Psoas muscle (tissue), 8 donors: Measurements from ENCODE around the gene KLK11. TPM values are rescaled to one million over a fixed set of nuclear protein-coding genes. Genes with fewer than 3 reads are reported as not detected.

Experiments
- ATAC-seq, 4 donors: fragments of 200-7000 bp; cut with Tn5 transposase; one replicate each; pipeline ENCODE4 v1.9.1; 2020; ENCODE audit warnings: moderate library complexity in 3 of 4, mild to moderate bottlenecking in 2 of 4
- DNase-seq, 2 donors: peaks; one replicate each; pipeline ENCODE4 v3.0.0-alpha.2; 2020
- H3K27ac ChIP-seq: fragments of 200-600 bp; one replicate; pipeline ENCODE4 v1.8.0; 2022
- H3K27me3 ChIP-seq, 3 donors: fragments of 200-600 bp in 1 of 3; one replicate each; pipeline versions ENCODE4 v1.6.1 to v1.8.0; 2013 to 2022; ENCODE audit warnings: low read length in 2 of 3, mild to moderate bottlenecking in 2 of 3, moderate library complexity in 1 of 3; ENCODE audit not compliant: insufficient read depth in 3 of 3
- H3K36me3 ChIP-seq, 2 donors: fragments of 200-600 bp in 1 of 2; one replicate each; pipeline versions ENCODE4 v1.6.1 to v1.8.0; 2013 to 2022; ENCODE audit warnings: low read depth in 1 of 2, mild to moderate bottlenecking in 1 of 2, moderate library complexity in 1 of 2; ENCODE audit not compliant: insufficient read depth in 1 of 2
- H3K4me1 ChIP-seq: fragments of 200-600 bp; one replicate; pipeline ENCODE4 v1.8.0; 2022
- H3K4me3 ChIP-seq: fragments of 200-600 bp; one replicate; pipeline ENCODE4 v1.8.0; 2022; ENCODE audit warnings: mild to moderate bottlenecking
- H3K9me3 ChIP-seq: fragments of 200-600 bp; one replicate; pipeline ENCODE4 v1.8.0; 2022
- WGBS, 3 donors: extraction: QIAGEN DNeasy Blood & Tissue Kit; methylation state at CpG; one replicate each; pipeline versions ENCODE4 v1.1.6 to v1.1.7; 2013; 5-methylcytosine and 5-hydroxymethylcytosine counted together
- intact Hi-C, 2 donors: fragments of 100-400 bp; cut with DNase I; formaldehyde crosslinking; loops; one replicate each; pipeline versions ENCODE4 v1.11.0 to v1.14.2; 2022
- polyA plus RNA-seq, 3 donors: library from polyadenylated mRNA; stranded (reverse); fragments of 200-250 nt; gene quantifications; one replicate each; pipeline ENCODE4 v1.2.3, GENCODE V29; 2013
- total RNA-seq, 4 donors: library from RNA; stranded (reverse); fragmentation: NEBNext Ultra II Directional in 2 of 4; extraction: Animal tissue kit (Norgen Biotek cat#: 25700) in 2 of 4; gene quantifications; one replicate each; pipeline versions ENCODE4 v1.2.1 to v1.2.4, GENCODE V29; 2021 to 2023
- TF ChIP-seq, protein P1 (sequence below): fragments of 200-600 bp; IDR thresholded peaks from one replicate; pipeline ENCODE4 v1.8.0; 2022; ENCODE audit warnings: antibody characterized with exemption
- donor health status: healthy with polysubstance abuse.
- donor health status: DM: no; HTN: no; CAD: no; lungs with moderate emphysema.
- donor health status: Bipolar disorder and iron deficiency.
- donor health status: healthy.
- donor health status: DM: yes; HTN: yes; CAD: no.
- donor health status: DM: no; HTN: no; CAD: no.
- donor health status: DM: no; HTN: no; CAD: no.
- donor health status: DM: yes; HTN: yes; CAD: no.

The KLK11 gene
- total and polyA plus RNA-seq, 7 donors, result 0.13 to 0.52 (median 0.19) TPM; not detected in 1

GRCh38 chr19:51044327-51044726 is 17.9 kb upstream of the KLK11 start:
- TF ChIP-seq, protein P1, sequence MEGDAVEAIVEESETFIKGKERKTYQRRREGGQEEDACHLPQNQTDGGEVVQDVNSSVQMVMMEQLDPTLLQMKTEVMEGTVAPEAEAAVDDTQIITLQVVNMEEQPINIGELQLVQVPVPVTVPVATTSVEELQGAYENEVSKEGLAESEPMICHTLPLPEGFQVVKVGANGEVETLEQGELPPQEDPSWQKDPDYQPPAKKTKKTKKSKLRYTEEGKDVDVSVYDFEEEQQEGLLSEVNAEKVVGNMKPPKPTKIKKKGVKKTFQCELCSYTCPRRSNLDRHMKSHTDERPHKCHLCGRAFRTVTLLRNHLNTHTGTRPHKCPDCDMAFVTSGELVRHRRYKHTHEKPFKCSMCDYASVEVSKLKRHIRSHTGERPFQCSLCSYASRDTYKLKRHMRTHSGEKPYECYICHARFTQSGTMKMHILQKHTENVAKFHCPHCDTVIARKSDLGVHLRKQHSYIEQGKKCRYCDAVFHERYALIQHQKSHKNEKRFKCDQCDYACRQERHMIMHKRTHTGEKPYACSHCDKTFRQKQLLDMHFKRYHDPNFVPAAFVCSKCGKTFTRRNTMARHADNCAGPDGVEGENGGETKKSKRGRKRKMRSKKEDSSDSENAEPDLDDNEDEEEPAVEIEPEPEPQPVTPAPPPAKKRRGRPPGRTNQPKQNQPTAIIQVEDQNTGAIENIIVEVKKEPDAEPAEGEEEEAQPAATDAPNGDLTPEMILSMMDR, result no peak
- Histone ChIP-seq H3K4me3 (no peak overlapping the region), H3K4me1 (no peaks in the 10 kb centered on the region), H3K27me3 (peaks cover 0 to 1% (median 0%) of the 10 kb centered on the region in 3 donors), H3K9me3 (no peaks in the 10 kb centered on the region), H3K27ac (no peak overlapping the region), H3K36me3 (no peaks in the 10 kb centered on the region)
- intact Hi-C loops, result no loop called here
- 73 to 83% (median 73%) methylated on average over 11 of the region's 11 CpGs for WGBS, 3 donors
- ATAC-seq, result no peak
- no peak for DNase-seq

- ATAC-seq, result no peak
- Histone ChIP-seq H3K4me1 (no peaks in the 10 kb centered on the region), H3K36me3 (no peaks in the 10 kb centered on the region), H3K9me3 (no peaks in the 10 kb centered on the region), H3K4me3 (no peak overlapping the region), H3K27ac (no peak overlapping the region), H3K27me3 (peaks cover 0 to 1% (median 0%) of the 10 kb centered on the region in 3 donors)
- 76 to 84% (median 78%) methylated on average over 9 of the region's 9 CpGs for WGBS, 3 donors
- TF ChIP-seq, protein P1, result no peak
- DNase-seq, result no peak
- intact Hi-C loops, result no loop called here
Observed at GRCh38 chr19:51043497-51043896, 17.1 kb upstream of the KLK11 start.

DNA sequence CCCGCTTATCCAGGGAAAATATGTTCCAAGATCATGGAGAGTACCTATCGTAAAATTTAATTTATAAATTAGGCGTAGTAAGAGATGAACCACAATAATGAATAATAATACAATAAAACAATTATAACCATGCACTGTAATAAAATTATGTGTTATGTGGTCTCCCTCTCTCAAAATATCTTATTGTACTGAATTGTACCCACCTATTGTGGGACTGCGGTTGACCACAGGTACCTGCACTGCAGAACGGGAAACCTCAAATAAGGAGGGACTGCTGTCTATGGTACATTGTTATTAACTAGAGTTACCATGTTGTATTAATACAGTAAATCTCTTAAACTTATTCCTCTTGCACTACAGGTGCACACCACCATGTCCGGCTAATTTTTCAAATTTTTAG is 13.7 kb upstream of the KLK11 start:
- DNase-seq (no peak), ATAC-seq (no peak)
- intact Hi-C loops, result no loop called here
- Histone ChIP-seq H3K27ac (no peak overlapping the region), H3K27me3 (no peaks in the 10 kb centered on the region), H3K4me3 (no peak overlapping the region), H3K4me1 (no peaks in the 10 kb centered on the region), H3K9me3 (no peaks in the 10 kb centered on the region), H3K36me3 (no peaks in the 10 kb centered on the region)
- TF ChIP-seq, protein P1, result no peak
- 89 to 93% (median 90%) methylated on average over 6 of the region's 6 CpGs for WGBS, 3 donors

DNA sequence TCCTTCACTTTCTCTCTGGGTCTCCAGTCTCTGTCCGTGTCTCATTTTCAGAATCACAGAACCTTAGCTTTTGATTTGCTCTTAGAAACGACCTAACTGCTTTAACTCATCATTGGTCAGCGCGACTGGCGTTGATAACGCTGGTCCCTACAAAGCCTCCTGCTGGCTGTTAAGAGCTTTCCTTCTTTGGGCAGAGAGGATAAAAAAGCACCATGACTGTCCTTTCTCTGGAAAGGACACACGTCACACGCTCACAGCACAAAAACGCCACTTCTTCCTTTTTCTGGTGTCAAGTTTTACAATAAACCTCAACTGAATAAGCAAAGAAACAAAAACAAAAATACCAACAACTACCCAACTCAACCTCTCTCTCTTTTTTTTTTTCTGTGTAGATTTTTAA is 10.1 kb upstream of the KLK11 start:
- no peaks in the 10 kb centered on the region for H3K36me3 ChIP-seq
- intact Hi-C loops, result no loop called here
- no peaks in the 10 kb centered on the region for H3K27me3 ChIP-seq
- no peaks in the 10 kb centered on the region for H3K4me1 ChIP-seq
- TF ChIP-seq, protein P1, result no peak
- no peaks in the 10 kb centered on the region for H3K9me3 ChIP-seq
- H3K27ac ChIP-seq, result no peak overlapping the region
- 38 to 48% (median 45%) methylated on average over 9 of the region's 9 CpGs for WGBS, 3 donors
- no peak overlapping the region for H3K4me3 ChIP-seq
- DNase-seq (no peak), ATAC-seq (no peak)

DNA sequence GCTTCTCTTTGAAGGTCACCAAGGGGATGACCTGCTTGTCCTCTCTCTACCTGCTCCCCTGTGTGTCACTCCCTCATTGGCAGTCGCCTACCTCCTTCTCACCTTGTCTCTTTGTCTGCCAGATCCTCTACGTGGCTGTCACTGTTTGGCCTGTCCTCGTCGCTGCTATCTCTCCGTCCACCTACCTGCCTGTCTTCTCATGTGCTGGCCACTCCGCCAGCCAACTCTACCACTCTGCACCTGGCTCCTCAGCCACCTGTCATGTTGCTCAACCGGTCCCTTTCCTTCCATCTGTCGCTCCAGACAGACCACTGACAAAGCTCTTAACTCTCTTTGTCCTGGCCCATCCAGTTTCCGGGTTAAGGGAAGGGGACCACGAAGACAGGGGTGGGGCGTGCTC is 8.3 kb upstream of the KLK11 start, which contains the start of gene KLK12:
Gene KLK12 (minus strand): TSS at position 299 of the 400 bp plus-strand sequence. CDS start 381 bp downstream, outside the sequence.
- no peak within 1 kb of the TSS for H3K4me3 ChIP-seq
- WGBS, 3 donors, result 39 to 47% (median 47%) methylated on average over 11 of the region's 11 CpGs
- no peaks in the 10 kb centered on the region for H3K27me3 ChIP-seq
- H3K4me1 ChIP-seq, result no peaks in the 10 kb centered on the region
- no peak within 1 kb of the TSS for H3K27ac ChIP-seq
- DNase-seq (no peak), ATAC-seq (no peak)
- no peaks in the 10 kb centered on the region for H3K9me3 ChIP-seq
- intact Hi-C loops, result no loop called here
- H3K36me3 ChIP-seq, result no peaks in the 10 kb centered on the region
- TF ChIP-seq, protein P1, result no peak
